ENCODE data around the gene RIMBP2.

Gene RIMBP2

DNA sequence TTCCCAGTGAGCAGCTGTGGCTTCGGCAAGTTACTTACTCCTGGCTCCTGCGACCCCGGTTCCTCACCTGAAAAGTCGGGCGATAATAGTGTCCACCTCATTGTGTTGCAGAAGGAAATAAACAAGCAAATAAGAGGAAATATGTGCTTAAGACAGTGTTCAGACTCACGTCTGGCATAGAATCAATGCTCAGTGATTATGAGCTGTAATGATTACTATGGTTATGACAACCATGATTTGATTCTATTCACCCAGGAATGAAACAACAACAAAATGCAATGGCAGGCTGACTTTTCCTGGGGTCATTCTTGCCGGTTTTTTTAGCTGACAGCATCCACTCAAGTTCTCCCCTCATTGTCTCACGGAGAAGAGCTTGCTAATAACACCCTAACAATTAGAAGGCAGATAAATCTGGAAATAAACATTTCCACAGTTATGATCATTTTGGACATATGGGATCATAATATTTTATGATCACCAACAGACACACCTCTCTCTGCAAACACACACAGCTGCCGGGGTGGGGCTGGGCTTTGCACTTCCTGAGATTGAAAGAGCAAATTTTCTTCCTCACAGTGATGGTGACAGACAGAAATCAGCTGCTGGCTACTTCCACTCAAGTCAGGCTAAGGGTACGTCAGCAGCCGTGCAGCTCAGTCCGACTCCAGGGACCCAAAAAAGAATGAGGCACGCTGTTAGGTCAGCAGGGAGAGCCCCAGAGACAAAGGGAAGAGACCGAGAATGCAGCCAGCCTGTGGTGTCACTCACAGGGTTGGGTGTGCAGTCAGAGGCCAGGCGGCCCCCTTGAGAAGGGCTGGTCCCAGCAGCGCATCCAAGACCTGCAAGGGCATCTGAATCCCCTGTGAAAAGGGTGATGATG is 158.0 kb downstream of the RIMBP2 start:
- Histone ChIP-seq H3K4me2 (ENCODE audit: low read length) (no peak overlapping the region), H3K9ac (ENCODE audit: low read length) (no peak overlapping the region), H3K4me3 (ENCODE audit: low read length) (no peak overlapping the region), H2AFZ (ENCODE audit: low read depth, low read length) (no peak overlapping the region), H3K79me2 (ENCODE audit: low read length) (no peaks in the 10 kb centered on the region), H3K9me3 (ENCODE audit: insufficient read depth, low read length) (no peaks in the 10 kb centered on the region), H4K20me1 (ENCODE audit: insufficient read depth, low read length) (no peaks in the 10 kb centered on the region), H3K4me1 (ENCODE audit: low read length) (no peaks in the 10 kb centered on the region), H3K36me3 (replicated peaks; ENCODE audit: low read depth, low read length) (no peaks in the 10 kb centered on the region), H3K27me3 (ENCODE audit: low read depth, low read length) (no peaks in the 10 kb centered on the region), H3K27ac (ENCODE audit: low read length) (no peak overlapping the region)
- TF ChIP-seq EZH2phosphoT487 (IDR thresholded peaks at IDR 0.05; ENCODE audit: low read depth), result no peak
- TF ChIP-seq, protein P1, sequence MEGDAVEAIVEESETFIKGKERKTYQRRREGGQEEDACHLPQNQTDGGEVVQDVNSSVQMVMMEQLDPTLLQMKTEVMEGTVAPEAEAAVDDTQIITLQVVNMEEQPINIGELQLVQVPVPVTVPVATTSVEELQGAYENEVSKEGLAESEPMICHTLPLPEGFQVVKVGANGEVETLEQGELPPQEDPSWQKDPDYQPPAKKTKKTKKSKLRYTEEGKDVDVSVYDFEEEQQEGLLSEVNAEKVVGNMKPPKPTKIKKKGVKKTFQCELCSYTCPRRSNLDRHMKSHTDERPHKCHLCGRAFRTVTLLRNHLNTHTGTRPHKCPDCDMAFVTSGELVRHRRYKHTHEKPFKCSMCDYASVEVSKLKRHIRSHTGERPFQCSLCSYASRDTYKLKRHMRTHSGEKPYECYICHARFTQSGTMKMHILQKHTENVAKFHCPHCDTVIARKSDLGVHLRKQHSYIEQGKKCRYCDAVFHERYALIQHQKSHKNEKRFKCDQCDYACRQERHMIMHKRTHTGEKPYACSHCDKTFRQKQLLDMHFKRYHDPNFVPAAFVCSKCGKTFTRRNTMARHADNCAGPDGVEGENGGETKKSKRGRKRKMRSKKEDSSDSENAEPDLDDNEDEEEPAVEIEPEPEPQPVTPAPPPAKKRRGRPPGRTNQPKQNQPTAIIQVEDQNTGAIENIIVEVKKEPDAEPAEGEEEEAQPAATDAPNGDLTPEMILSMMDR (IDR thresholded peaks at IDR 0.05; ENCODE audit: low read depth, low read length), result no peak

DNA sequence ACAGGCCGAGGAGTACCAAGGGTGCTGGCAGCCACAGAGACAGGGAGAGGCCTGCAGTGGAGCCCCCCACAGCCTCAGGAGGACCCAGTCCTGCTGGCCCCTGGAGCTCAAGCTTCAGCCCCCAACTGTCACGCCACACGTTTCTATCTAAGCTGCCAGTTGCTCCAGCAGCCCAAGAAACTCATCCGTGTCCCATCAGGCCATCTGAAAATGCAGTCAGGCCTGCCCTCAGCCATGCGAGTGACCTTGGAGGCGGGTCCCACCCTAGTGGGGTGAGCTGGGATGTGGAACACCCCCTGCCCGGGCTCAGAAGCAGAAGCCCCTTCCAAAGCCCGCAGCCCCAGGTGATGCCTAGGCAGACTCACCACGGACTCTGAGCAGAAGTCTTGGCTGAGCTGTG is 158.9 kb downstream of the RIMBP2 start:
- Histone ChIP-seq H3K9ac (ENCODE audit: low read length) (no peak overlapping the region), H2AFZ (ENCODE audit: low read depth, low read length) (no peak overlapping the region), H3K4me3 (ENCODE audit: low read length) (no peak overlapping the region), H3K4me1 (ENCODE audit: low read length) (no peaks in the 10 kb centered on the region), H3K79me2 (ENCODE audit: low read length) (no peaks in the 10 kb centered on the region), H4K20me1 (ENCODE audit: insufficient read depth, low read length) (no peaks in the 10 kb centered on the region), H3K36me3 (replicated peaks; ENCODE audit: low read depth, low read length) (no peaks in the 10 kb centered on the region), H3K27ac (ENCODE audit: low read length) (no peak overlapping the region), H3K9me3 (ENCODE audit: insufficient read depth, low read length) (no peaks in the 10 kb centered on the region), H3K27me3 (ENCODE audit: low read depth, low read length) (no peaks in the 10 kb centered on the region), H3K4me2 (ENCODE audit: low read length) (no peak overlapping the region)
- TF ChIP-seq EZH2phosphoT487 (IDR thresholded peaks at IDR 0.05; ENCODE audit: low read depth), result no peak

DNA sequence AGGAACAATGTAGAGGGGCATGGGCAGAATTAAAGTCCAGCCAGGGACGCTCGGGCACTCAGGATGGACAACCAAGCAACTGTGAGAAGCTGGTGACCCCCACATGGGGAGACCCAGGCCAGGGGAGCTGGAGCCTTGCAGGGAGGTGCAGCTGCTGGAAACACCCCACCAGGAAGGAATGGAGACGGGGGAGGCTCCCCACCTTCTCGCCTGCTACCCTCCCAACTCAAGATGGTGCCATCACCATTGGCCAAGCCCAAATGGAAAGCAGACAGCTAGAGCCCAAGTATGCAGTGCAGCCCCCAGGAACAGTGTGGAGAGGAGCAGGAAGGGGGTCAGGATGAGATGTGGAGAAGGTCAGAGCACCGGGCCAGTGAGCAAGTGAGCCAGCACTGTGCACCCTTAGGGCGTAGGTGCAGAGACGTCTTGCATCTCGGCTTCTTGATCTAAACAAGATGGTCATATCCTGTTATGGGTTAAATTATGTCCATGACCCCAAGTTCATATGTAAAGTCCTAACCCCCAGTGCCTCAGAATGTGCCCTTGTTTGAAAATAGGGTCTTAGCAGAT is 159.5 kb downstream of the RIMBP2 start:
- H3K4me1 ChIP-seq (ENCODE audit: low read length), result no peaks in the 10 kb centered on the region
- H3K27ac ChIP-seq (ENCODE audit: low read length), result no peak overlapping the region
- H3K9ac ChIP-seq (ENCODE audit: low read length), result no peak overlapping the region
- no peaks in the 10 kb centered on the region for H3K36me3 ChIP-seq (replicated peaks; ENCODE audit: low read depth, low read length)
- no peaks in the 10 kb centered on the region for H3K27me3 ChIP-seq (ENCODE audit: low read depth, low read length)
- no peaks in the 10 kb centered on the region for H3K79me2 ChIP-seq (ENCODE audit: low read length)
- no peaks in the 10 kb centered on the region for H4K20me1 ChIP-seq (ENCODE audit: insufficient read depth, low read length)
- no peak overlapping the region for H3K4me2 ChIP-seq (ENCODE audit: low read length)
- TF ChIP-seq EZH2phosphoT487 (IDR thresholded peaks at IDR 0.05; ENCODE audit: low read depth), result no peak
- TF ChIP-seq, protein P1 (IDR thresholded peaks at IDR 0.05; ENCODE audit: low read depth, low read length), result no peak
- no peak overlapping the region for H3K4me3 ChIP-seq (ENCODE audit: low read length)
- H3K9me3 ChIP-seq (ENCODE audit: insufficient read depth, low read length), result no peaks in the 10 kb centered on the region
- no peak overlapping the region for H2AFZ ChIP-seq (ENCODE audit: low read depth, low read length)

DNA sequence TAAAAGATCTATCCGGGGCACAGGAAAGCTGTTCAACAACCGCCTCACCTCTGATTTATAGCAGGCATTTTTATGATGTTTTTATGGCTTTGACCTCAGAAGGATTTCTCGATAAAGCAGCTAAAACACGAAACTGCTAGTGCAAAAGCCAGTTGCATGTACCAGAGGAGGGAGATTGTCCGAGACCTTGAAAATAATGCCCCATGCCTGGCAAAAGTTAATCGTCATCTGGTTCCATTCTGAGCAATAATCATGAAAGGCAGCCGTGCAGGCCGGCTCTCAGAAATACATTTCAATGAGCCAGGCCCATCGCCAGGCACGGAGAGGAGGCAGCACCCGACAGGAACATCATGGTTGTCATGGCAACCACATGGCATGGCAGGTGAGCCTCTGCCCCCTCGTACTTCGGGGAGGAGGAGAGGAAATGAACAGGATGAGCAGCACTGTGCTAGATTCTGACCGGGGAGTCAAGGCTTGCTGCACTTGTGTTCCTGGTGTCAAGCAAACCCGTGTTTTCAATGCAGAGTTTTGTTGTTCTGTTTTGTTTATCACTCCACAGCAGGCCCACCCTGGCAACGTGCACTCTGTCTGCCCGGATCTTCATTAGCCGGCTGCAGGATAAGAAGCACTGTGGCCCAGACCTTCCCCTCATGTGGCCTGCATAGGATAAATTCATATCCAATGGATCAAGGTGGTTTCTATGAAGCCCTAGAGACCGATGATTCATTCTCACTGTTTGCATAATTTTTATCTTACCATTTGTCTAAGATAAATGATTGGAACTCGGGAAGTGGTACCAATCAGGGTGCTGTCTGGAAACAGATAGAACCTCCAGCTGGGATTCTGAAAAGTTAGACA is 160.2 kb downstream of the RIMBP2 start:
- no peaks in the 10 kb centered on the region for H3K36me3 ChIP-seq (replicated peaks; ENCODE audit: low read depth, low read length)
- H4K20me1 ChIP-seq (ENCODE audit: insufficient read depth, low read length), result no peaks in the 10 kb centered on the region
- H3K4me3 ChIP-seq (ENCODE audit: low read length), result no peak overlapping the region
- TF ChIP-seq, protein P1 (IDR thresholded peaks at IDR 0.05; ENCODE audit: low read depth, low read length), result no peak
- TF ChIP-seq EZH2phosphoT487 (IDR thresholded peaks at IDR 0.05; ENCODE audit: low read depth), result no peak
- H3K9me3 ChIP-seq (ENCODE audit: insufficient read depth, low read length), result no peaks in the 10 kb centered on the region
- H3K79me2 ChIP-seq (ENCODE audit: low read length), result no peaks in the 10 kb centered on the region
- H2AFZ ChIP-seq (ENCODE audit: low read depth, low read length), result no peak overlapping the region
- H3K27me3 ChIP-seq (ENCODE audit: low read depth, low read length), result no peaks in the 10 kb centered on the region
- H3K4me1 ChIP-seq (ENCODE audit: low read length), result no peaks in the 10 kb centered on the region
- no peak overlapping the region for H3K27ac ChIP-seq (ENCODE audit: low read length)
- no peak overlapping the region for H3K9ac ChIP-seq (ENCODE audit: low read length)
- H3K4me2 ChIP-seq (ENCODE audit: low read length), result no peak overlapping the region

All from OCI-LY3 (cell line).